ENCODE results near the gene VPS39. TPM values are rescaled to one million over a fixed set of nuclear protein-coding genes. Genes with fewer than 3 reads are reported as not detected.

The VPS39 gene
- total RNA-seq, 1 donor from 2014 or later: 66.9 TPM

- no peaks in the 10 kb centered on the region for H3K79me2 ChIP-seq (ENCODE audit: low read depth)
- H3K27me3 ChIP-seq: no peaks in the 10 kb centered on the region
- no peak overlapping the region for H2AFZ ChIP-seq (replicated peaks)
- H3K4me1 Mint-ChIP-seq: no peaks in the 10 kb centered on the region
- H3K9me3 Mint-ChIP-seq: no peaks in the 10 kb centered on the region
- DNase-seq (ENCODE audit: low spot score): no peak
- H3K4me1 ChIP-seq: no peaks in the 10 kb centered on the region
- H4K20me1 ChIP-seq (ENCODE audit: low read depth): no peaks in the 10 kb centered on the region
- H3K36me3 ChIP-seq: peaks cover 8% of the 10 kb centered on the region
- TF ChIP-seq EZH2 (IDR thresholded peaks at IDR 0.05) (no peak), EZH2phosphoT487 (IDR thresholded peaks at IDR 0.05) (no peak), CTCF (IDR thresholded peaks at IDR 0.05) (no peak)
- no peaks in the 10 kb centered on the region for H3K27me3 Mint-ChIP-seq (ENCODE audit: insufficient read depth, low read depth)
- H3K9ac ChIP-seq: no peak overlapping the region
- H3K4me3 ChIP-seq: no peak overlapping the region
- no peak overlapping the region for H3K4me3 Mint-ChIP-seq
- H3K9me3 ChIP-seq (ENCODE audit: low read depth): no peaks in the 10 kb centered on the region
- no peak overlapping the region for H3K4me2 ChIP-seq
- H3F3A ChIP-seq (ENCODE audit: low read depth): peaks cover 1% of the 10 kb centered on the region
- no peak overlapping the region for H3K27ac Mint-ChIP-seq
- H3K36me3 Mint-ChIP-seq: peaks cover 13% of the 10 kb centered on the region
- no peak overlapping the region for H3K27ac ChIP-seq
Measured at GRCh38 chr15:42184736-42185135, 23.4 kb downstream of the VPS39 start.

- no peaks in the 10 kb centered on the region for H3K9me3 Mint-ChIP-seq
- Histone ChIP-seq H3F3A (ENCODE audit: low read depth) (peaks cover 4% of the 10 kb centered on the region), H3K9me3 (ENCODE audit: low read depth) (no peaks in the 10 kb centered on the region), H3K4me2 (no peak overlapping the region), H3K36me3 (peaks cover 8% of the 10 kb centered on the region), H4K20me1 (ENCODE audit: low read depth) (no peaks in the 10 kb centered on the region), H3K9ac (no peak overlapping the region), H2AFZ (replicated peaks) (no peak overlapping the region), H3K27ac (no peak overlapping the region), H3K4me1 (no peaks in the 10 kb centered on the region), H3K79me2 (ENCODE audit: low read depth) (no peaks in the 10 kb centered on the region), H3K27me3 (no peaks in the 10 kb centered on the region), H3K4me3 (no peak overlapping the region)
- DNase-seq (ENCODE audit: low spot score): no peak
- H3K27me3 Mint-ChIP-seq (ENCODE audit: insufficient read depth, low read depth): no peaks in the 10 kb centered on the region
- H3K4me3 Mint-ChIP-seq: no peak overlapping the region
- peaks cover 13% of the 10 kb centered on the region for H3K36me3 Mint-ChIP-seq
- no peak for TF ChIP-seq CTCF (IDR thresholded peaks at IDR 0.05)
- TF ChIP-seq EZH2phosphoT487 (IDR thresholded peaks at IDR 0.05): no peak
- no peak for TF ChIP-seq EZH2 (IDR thresholded peaks at IDR 0.05)
- no peak overlapping the region for H3K27ac Mint-ChIP-seq
- H3K4me1 Mint-ChIP-seq: no peaks in the 10 kb centered on the region
Measured at GRCh38 chr15:42184296-42184695, 23.8 kb downstream of the VPS39 start.

GRCh38 chr15:42182961-42183360, 25.1 kb downstream of the VPS39 start:
- H3K27ac Mint-ChIP-seq: no peak overlapping the region
- no peaks in the 10 kb centered on the region for H3K79me2 ChIP-seq (ENCODE audit: low read depth)
- no peaks in the 10 kb centered on the region for H3K4me1 Mint-ChIP-seq
- peaks cover 16% of the 10 kb centered on the region for H3K36me3 Mint-ChIP-seq
- H3K27me3 ChIP-seq: no peaks in the 10 kb centered on the region
- no peaks in the 10 kb centered on the region for H3K9me3 Mint-ChIP-seq
- TF ChIP-seq EZH2phosphoT487 (IDR thresholded peaks at IDR 0.05): no peak
- no peak for TF ChIP-seq CTCF (IDR thresholded peaks at IDR 0.05)
- no peak for TF ChIP-seq EZH2 (IDR thresholded peaks at IDR 0.05)
- H3K4me1 ChIP-seq: no peaks in the 10 kb centered on the region
- no peak overlapping the region for H2AFZ ChIP-seq (replicated peaks)
- no peak overlapping the region for H3K27ac ChIP-seq
- no peak overlapping the region for H3K9ac ChIP-seq
- no peaks in the 10 kb centered on the region for H3K27me3 Mint-ChIP-seq (ENCODE audit: insufficient read depth, low read depth)
- no peak for DNase-seq (ENCODE audit: low spot score)
- no peaks in the 10 kb centered on the region for H4K20me1 ChIP-seq (ENCODE audit: low read depth)
- no peak overlapping the region for H3K4me3 Mint-ChIP-seq
- H3K4me3 ChIP-seq: no peak overlapping the region
- H3K36me3 ChIP-seq: peaks cover 8% of the 10 kb centered on the region
- H3F3A ChIP-seq (ENCODE audit: low read depth): peaks cover 4% of the 10 kb centered on the region
- H3K9me3 ChIP-seq (ENCODE audit: low read depth): no peaks in the 10 kb centered on the region
- no peak overlapping the region for H3K4me2 ChIP-seq
